Measurements from ENCODE around the gene CDC42BPG.

CDC42BPG gene

DNA sequence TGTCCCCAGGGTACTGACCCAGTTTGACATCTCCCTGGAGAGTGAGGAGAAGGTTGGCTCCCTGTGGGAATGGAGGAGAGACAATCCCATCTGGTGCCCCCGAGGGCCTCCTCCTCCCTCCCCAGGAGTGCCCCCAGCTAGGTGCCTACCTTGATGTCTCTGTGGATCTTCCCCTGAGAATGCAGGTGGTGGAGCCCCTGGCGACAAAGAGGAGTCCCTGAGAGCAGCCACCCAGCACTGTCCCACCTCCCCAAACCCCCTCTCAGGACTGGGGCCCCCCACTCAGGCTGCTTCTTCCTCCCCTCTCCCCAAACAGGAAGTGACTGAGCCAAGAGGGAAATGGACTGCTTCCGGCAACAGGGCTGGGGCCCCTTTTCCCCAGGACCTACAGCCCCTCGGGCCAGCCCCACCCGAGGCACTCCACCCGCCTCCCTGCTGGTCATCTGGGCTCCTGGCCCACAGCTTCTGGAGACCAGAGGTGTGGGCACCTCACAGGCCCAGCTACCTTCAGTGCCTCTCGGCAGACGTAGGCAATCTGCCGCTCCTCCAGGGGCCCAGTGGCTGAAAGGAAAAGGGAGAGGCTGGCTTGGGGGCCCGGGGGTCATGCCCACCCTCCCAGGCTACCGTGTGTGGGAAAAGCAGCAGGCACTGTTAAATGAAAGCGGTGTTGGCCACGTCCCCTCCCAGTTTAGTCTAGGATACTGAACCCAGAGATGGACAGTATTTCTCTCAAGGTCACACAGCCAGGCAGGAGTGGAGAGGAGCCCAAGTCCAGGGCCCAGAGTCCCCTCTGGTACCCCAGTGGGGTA lies 42.7 kb downstream of the CDC42BPG start (continued):
- TF ChIP-seq, protein P1, sequence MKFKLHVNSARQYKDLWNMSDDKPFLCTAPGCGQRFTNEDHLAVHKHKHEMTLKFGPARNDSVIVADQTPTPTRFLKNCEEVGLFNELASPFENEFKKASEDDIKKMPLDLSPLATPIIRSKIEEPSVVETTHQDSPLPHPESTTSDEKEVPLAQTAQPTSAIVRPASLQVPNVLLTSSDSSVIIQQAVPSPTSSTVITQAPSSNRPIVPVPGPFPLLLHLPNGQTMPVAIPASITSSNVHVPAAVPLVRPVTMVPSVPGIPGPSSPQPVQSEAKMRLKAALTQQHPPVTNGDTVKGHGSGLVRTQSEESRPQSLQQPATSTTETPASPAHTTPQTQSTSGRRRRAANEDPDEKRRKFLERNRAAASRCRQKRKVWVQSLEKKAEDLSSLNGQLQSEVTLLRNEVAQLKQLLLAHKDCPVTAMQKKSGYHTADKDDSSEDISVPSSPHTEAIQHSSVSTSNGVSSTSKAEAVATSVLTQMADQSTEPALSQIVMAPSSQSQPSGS (tag by site-specific recombination; IDR thresholded peaks at IDR 0.05; ENCODE audit: low read depth) = no peak
- TF ChIP-seq ZNF623 (tag by site-specific recombination; IDR thresholded peaks at IDR 0.05) = no peak
- TF ChIP-seq HIC1 (tag by site-specific recombination; IDR thresholded peaks at IDR 0.05) = no peak
- no peak for TF ChIP-seq KLF9 (tag by site-specific recombination; IDR thresholded peaks at IDR 0.05; ENCODE audit: low read depth)
- no peak for TF ChIP-seq ZSCAN30 (tag by site-specific recombination; IDR thresholded peaks at IDR 0.05)
- TF ChIP-seq ZBTB1 (tag by site-specific recombination; IDR thresholded peaks at IDR 0.05) = no peak
- TF ChIP-seq ZBTB20 (tag by site-specific recombination; IDR thresholded peaks at IDR 0.05) = no peak
- no peak for TF ChIP-seq ZNF292 (tag by site-specific recombination; IDR thresholded peaks at IDR 0.05; ENCODE audit: borderline replicate concordance, low read depth)
- TF ChIP-seq ZNF341 (tag by site-specific recombination; IDR thresholded peaks at IDR 0.05; ENCODE audit: low read depth) = no peak
- TF ChIP-seq REST (tag by site-specific recombination; IDR thresholded peaks at IDR 0.05) = no peak
- peak; percentile 55 for TF ChIP-seq GLIS2 (tag by site-specific recombination; IDR thresholded peaks at IDR 0.05)
- no peak for TF ChIP-seq ZFP41 (tag by site-specific recombination; IDR thresholded peaks at IDR 0.05; ENCODE audit: borderline replicate concordance)
- TF ChIP-seq GLIS1 (tag by site-specific recombination; IDR thresholded peaks at IDR 0.05) = peak; percentile 55; the same call in 1 of the 2 replicates
- no peak for TF ChIP-seq ZNF248 (tag by site-specific recombination; IDR thresholded peaks at IDR 0.05)
- TF ChIP-seq ZNF280C (tag by site-specific recombination; IDR thresholded peaks at IDR 0.05) = no peak
- no peak for TF ChIP-seq REPIN1 (tag by site-specific recombination; IDR thresholded peaks at IDR 0.05; ENCODE audit: low read depth)
- TF ChIP-seq, protein P2, sequence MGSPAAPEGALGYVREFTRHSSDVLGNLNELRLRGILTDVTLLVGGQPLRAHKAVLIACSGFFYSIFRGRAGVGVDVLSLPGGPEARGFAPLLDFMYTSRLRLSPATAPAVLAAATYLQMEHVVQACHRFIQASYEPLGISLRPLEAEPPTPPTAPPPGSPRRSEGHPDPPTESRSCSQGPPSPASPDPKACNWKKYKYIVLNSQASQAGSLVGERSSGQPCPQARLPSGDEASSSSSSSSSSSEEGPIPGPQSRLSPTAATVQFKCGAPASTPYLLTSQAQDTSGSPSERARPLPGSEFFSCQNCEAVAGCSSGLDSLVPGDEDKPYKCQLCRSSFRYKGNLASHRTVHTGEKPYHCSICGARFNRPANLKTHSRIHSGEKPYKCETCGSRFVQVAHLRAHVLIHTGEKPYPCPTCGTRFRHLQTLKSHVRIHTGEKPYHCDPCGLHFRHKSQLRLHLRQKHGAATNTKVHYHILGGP (tag by site-specific recombination; IDR thresholded peaks at IDR 0.05) = no peak
- TF ChIP-seq ZNF610 (tag by site-specific recombination; IDR thresholded peaks at IDR 0.05; ENCODE audit: borderline replicate concordance) = no peak
- no peak for TF ChIP-seq ZNF488 (tag by site-specific recombination; IDR thresholded peaks at IDR 0.05)
- TF ChIP-seq ZNF660 (tag by site-specific recombination; IDR thresholded peaks at IDR 0.05) = no peak
- no peak for TF ChIP-seq ZNF302 (tag by site-specific recombination; IDR thresholded peaks at IDR 0.05; ENCODE audit: low read depth)
- TF ChIP-seq, protein P3, sequence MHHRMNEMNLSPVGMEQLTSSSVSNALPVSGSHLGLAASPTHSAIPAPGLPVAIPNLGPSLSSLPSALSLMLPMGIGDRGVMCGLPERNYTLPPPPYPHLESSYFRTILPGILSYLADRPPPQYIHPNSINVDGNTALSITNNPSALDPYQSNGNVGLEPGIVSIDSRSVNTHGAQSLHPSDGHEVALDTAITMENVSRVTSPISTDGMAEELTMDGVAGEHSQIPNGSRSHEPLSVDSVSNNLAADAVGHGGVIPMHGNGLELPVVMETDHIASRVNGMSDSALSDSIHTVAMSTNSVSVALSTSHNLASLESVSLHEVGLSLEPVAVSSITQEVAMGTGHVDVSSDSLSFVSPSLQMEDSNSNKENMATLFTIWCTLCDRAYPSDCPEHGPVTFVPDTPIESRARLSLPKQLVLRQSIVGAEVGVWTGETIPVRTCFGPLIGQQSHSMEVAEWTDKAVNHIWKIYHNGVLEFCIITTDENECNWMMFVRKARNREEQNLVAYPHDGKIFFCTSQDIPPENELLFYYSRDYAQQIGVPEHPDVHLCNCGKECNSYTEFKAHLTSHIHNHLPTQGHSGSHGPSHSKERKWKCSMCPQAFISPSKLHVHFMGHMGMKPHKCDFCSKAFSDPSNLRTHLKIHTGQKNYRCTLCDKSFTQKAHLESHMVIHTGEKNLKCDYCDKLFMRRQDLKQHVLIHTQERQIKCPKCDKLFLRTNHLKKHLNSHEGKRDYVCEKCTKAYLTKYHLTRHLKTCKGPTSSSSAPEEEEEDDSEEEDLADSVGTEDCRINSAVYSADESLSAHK (tag by site-specific recombination; IDR thresholded peaks at IDR 0.05) = no peak
- no peak for TF ChIP-seq ZNF391 (tag by site-specific recombination; IDR thresholded peaks at IDR 0.05; ENCODE audit: borderline replicate concordance, low read depth)
- no peak for TF ChIP-seq ZNF747 (tag by site-specific recombination; IDR thresholded peaks at IDR 0.05)

All from HEK293 (cell line).